Measurements from ENCODE around the gene NAV3. TPM values are rescaled to one million over a fixed set of nuclear protein-coding genes. Genes with fewer than 3 reads are reported as not detected.

The NAV3 gene
- total RNA-seq, 2 experiments from 2014 or later, result not detected

DNA sequence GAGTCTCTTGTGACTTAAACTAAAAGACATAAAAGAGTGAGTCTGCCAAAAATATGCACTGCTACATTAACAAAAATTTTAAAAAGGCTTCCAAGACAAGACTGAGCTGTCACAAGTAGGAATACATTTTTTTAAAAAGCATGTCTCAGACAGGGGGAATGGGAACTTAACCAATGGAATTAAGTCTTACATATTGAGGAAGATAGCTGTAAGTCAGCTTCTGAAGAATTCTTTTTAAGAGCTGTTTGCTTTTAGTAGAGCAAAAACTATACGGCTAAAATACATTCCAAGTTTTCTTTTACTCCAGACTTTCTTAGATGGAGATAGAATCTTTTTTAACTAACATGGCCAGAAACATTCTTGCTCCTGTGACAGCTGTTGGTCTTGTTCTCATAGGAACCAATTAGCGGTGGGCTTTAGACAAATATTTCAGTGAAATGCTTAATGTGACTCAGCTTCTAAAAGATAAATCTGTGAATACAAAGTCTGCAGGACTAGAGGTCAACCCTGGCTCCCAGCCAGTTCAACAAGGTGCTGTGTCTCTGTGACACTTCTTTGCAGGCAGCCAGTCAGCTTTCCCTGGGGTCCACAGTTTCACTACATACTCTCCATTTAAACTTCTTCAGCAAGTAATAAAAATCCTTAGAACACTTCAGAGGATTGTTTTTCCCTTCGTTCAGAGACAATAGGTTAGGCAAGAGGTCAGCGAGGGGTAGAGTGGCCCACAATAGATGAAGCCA, 187.6 kb downstream of the NAV3 start:
- DNase-seq (no peak), ATAC-seq (no peak)
- CTCF ChIA-PET, result no interaction called here
- Mint-ChIP-seq H3K4me3 (no peak overlapping the region), H3K9me3 (peaks cover 6% of the 10 kb centered on the region), H3K27ac (no peak overlapping the region), H3K4me1 (ENCODE audit: low read depth) (no peaks in the 10 kb centered on the region), H3K27me3 (no peaks in the 10 kb centered on the region), H3K36me3 (ENCODE audit: low read depth) (no peaks in the 10 kb centered on the region)
- TF ChIP-seq, protein P1, sequence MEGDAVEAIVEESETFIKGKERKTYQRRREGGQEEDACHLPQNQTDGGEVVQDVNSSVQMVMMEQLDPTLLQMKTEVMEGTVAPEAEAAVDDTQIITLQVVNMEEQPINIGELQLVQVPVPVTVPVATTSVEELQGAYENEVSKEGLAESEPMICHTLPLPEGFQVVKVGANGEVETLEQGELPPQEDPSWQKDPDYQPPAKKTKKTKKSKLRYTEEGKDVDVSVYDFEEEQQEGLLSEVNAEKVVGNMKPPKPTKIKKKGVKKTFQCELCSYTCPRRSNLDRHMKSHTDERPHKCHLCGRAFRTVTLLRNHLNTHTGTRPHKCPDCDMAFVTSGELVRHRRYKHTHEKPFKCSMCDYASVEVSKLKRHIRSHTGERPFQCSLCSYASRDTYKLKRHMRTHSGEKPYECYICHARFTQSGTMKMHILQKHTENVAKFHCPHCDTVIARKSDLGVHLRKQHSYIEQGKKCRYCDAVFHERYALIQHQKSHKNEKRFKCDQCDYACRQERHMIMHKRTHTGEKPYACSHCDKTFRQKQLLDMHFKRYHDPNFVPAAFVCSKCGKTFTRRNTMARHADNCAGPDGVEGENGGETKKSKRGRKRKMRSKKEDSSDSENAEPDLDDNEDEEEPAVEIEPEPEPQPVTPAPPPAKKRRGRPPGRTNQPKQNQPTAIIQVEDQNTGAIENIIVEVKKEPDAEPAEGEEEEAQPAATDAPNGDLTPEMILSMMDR (IDR thresholded peaks at IDR 0.05), result no peak
- intact Hi-C loops (cut with micrococcal nuclease), result no loop called here
- POLR2A ChIA-PET, result no interaction called here

DNA sequence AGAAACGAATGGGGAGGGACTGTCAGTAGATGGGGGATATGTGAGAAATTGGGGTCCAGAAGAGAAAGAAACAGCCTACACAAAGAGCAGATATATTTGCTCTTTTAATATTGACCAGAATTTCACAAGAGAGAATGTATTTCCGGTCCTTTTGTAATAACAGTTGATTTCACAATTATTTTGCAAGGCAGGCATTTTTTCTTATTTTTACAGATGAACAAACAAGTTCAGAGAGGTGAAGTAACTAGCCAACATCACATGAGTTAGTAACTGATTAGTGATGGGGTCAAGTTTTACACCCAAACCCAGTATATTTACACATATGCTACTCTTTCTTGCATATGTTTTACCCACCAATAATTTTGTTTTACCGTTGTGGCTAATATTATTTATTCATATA, 188.2 kb downstream of the NAV3 start:
- intact Hi-C loops (cut with micrococcal nuclease), result no loop called here
- Mint-ChIP-seq H3K27ac (no peak overlapping the region), H3K4me1 (ENCODE audit: low read depth) (no peaks in the 10 kb centered on the region), H3K36me3 (ENCODE audit: low read depth) (no peaks in the 10 kb centered on the region), H3K9me3 (peaks cover 4% of the 10 kb centered on the region), H3K4me3 (no peak overlapping the region), H3K27me3 (no peaks in the 10 kb centered on the region)
- POLR2A ChIA-PET, result no interaction called here
- ATAC-seq, result no peak
- CTCF ChIA-PET, result no interaction called here
- no peak for DNase-seq
- TF ChIP-seq, protein P1 (IDR thresholded peaks at IDR 0.05), result no peak

DNA sequence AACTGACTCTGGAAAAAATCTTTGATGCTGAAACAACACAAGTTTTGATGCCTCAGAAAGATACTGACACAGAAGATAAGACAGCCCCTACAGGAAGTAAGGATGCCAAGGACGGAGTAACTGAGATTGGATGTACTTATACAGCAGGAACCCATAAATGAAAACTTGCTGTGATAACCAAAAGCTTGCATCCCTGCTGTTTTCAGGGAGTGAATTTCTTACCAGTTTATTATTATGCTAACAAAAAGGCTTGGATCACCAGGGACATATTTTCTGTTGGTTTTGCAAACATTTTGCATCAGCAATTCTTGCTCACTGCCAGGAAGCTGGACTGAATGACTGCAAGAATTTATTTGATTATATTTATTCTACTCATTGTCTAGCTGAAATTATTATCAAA, 197.7 kb downstream of the NAV3 start:
- H3K9me3 Mint-ChIP-seq, result peaks cover 10% of the 10 kb centered on the region
- no peaks in the 10 kb centered on the region for H3K4me1 Mint-ChIP-seq (ENCODE audit: low read depth)
- no peaks in the 10 kb centered on the region for H3K36me3 Mint-ChIP-seq (ENCODE audit: low read depth)
- POLR2A ChIA-PET, result no interaction called here
- no peak for DNase-seq
- no peak overlapping the region for H3K27ac Mint-ChIP-seq
- CTCF ChIA-PET, result no interaction called here
- no peaks in the 10 kb centered on the region for H3K27me3 Mint-ChIP-seq
- TF ChIP-seq, protein P1 (IDR thresholded peaks at IDR 0.05), result no peak
- H3K4me3 Mint-ChIP-seq, result no peak overlapping the region
- intact Hi-C loops (cut with micrococcal nuclease), result no loop called here
- no peak for ATAC-seq

DNA sequence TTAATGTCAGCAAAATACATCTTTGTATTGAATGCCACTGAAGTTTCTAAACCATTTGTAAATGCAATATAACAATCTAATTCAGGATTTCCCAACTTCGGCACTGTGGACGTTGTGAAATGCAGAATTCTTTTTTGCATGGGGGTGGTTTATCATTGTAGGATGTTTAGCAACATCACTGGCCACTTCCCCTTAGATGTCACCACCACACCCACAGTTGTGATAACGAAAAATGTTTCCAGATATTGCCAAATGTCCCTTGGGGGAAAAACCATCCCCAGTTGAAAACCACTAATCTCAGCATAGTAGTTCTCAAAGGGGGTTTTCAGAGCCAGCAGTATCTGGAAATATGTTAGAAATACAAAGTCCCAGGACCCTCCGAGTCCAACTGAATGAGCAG, 203.3 kb downstream of the NAV3 start:
- Mint-ChIP-seq H3K36me3 (ENCODE audit: low read depth) (no peaks in the 10 kb centered on the region), H3K9me3 (peaks cover 6% of the 10 kb centered on the region), H3K4me1 (ENCODE audit: low read depth) (no peaks in the 10 kb centered on the region), H3K27me3 (no peaks in the 10 kb centered on the region), H3K27ac (no peak overlapping the region), H3K4me3 (no peak overlapping the region)
- POLR2A ChIA-PET, result no interaction called here
- TF ChIP-seq, protein P1 (IDR thresholded peaks at IDR 0.05), result no peak
- intact Hi-C loops (cut with micrococcal nuclease), result no loop called here
- ATAC-seq (no peak), DNase-seq (no peak)
- CTCF ChIA-PET, result no interaction called here

DNA sequence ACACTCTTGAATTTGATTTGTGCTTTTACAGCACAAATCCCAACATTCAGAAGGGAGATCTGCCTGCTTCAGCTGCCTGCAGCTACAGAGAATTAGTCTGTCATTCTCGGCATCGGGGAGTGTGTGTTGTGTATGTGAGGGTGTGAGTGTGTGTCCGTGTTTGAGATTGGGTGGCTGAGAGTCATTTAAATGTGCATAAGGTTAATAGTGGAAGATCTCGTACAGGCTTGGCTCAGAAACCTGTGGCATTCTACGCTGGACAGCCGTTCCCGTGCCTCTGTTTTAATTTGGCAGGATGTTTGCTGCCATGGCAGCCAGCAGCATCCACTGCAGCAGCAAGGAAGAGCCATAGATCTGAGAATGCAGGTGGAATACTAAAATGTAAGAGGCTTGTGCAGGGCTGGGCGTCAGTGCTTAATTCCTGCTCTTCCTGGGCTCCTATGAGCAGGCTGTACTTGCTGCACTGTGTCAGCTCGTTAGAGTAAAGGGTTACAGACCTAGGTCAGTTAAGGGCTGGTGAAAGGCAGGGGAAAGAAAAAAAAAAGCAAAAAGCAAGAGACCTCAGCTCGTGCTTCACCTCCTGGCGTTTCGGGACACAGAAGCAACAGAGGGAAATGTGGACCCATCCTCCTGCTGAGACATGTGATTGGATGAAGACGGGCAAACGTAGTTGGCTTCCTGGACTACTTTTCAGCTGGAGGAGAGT, 205.4 kb downstream of the NAV3 start:
- DNase-seq (no peak), ATAC-seq (no peak)
- POLR2A ChIA-PET, result no interaction called here
- TF ChIP-seq, protein P1 (IDR thresholded peaks at IDR 0.05), result no peak
- intact Hi-C loops (cut with micrococcal nuclease), result no loop called here
- CTCF ChIA-PET, result no interaction called here
- Mint-ChIP-seq H3K27ac (no peak overlapping the region), H3K36me3 (ENCODE audit: low read depth) (no peaks in the 10 kb centered on the region), H3K27me3 (no peaks in the 10 kb centered on the region), H3K4me3 (no peak overlapping the region), H3K9me3 (peaks cover 4% of the 10 kb centered on the region), H3K4me1 (ENCODE audit: low read depth) (no peaks in the 10 kb centered on the region)

Measured in activated CD8-positive, alpha-beta T cell treated with anti-CD3 and anti-CD28 coated beads for 36 hours (primary cell).